ENCODE results near the gene C10orf105.

Gene C10orf105

GRCh38 chr10:71719464-71720201 is at the start of gene C10orf105:
C10orf105 (minus strand) TSS chr10:71719778; CDS start chr10:71716337, 3,441 bp downstream.
- no peak for DNase-seq

GRCh38 chr10:71767420-71768035 is 48.0 kb upstream of the C10orf105 start:
- no peak for DNase-seq

- no peak for DNase-seq
Measured at GRCh38 chr10:71766717-71767419, 47.3 kb upstream of the C10orf105 start.

GRCh38 chr10:71765906-71766716 is 46.5 kb upstream of the C10orf105 start:
- DNase-seq, result no peak

- DNase-seq, result no peak
Measured at GRCh38 chr10:71765176-71765904, 45.8 kb upstream of the C10orf105 start.

- DNase-seq, result no peak
Measured at GRCh38 chr10:71763352-71764127, 44.0 kb upstream of the C10orf105 start.

- DNase-seq, result no peak
Measured at GRCh38 chr10:71762324-71762723, 42.7 kb upstream of the C10orf105 start.

- no peak for DNase-seq
Measured at GRCh38 chr10:71761541-71762113, 42.0 kb upstream of the C10orf105 start.

- DNase-seq, result no peak
Measured at GRCh38 chr10:71761105-71761511, 41.5 kb upstream of the C10orf105 start.

- DNase-seq, result no peak
Measured at GRCh38 chr10:71757399-71757922, 37.9 kb upstream of the C10orf105 start.

- no peak for DNase-seq
Measured at GRCh38 chr10:71756311-71757191, 37.0 kb upstream of the C10orf105 start.

- DNase-seq, result no peak
Measured at GRCh38 chr10:71755179-71755879, 35.8 kb upstream of the C10orf105 start.

GRCh38 chr10:71754562-71754961 is 35.0 kb upstream of the C10orf105 start:
- no peak for DNase-seq

GRCh38 chr10:71753960-71754505 is 34.5 kb upstream of the C10orf105 start:
- DNase-seq, result no peak

GRCh38 chr10:71753091-71753959 is 33.7 kb upstream of the C10orf105 start:
- no peak for DNase-seq

- DNase-seq, result no peak
Measured at GRCh38 chr10:71752391-71753090, 33.0 kb upstream of the C10orf105 start.

Data from NCI-H2227 treated with DMSO at 0.1 percent for 48 hours (cell line).